ENCODE measurements around the gene PGRMC1. TPM values are rescaled to one million over a fixed set of nuclear protein-coding genes. Genes with fewer than 3 reads are reported as not detected.

PGRMC1 gene
- total and polyA plus RNA-seq, 12 donors = 82.8 to 745 (median 249) TPM

DNA sequence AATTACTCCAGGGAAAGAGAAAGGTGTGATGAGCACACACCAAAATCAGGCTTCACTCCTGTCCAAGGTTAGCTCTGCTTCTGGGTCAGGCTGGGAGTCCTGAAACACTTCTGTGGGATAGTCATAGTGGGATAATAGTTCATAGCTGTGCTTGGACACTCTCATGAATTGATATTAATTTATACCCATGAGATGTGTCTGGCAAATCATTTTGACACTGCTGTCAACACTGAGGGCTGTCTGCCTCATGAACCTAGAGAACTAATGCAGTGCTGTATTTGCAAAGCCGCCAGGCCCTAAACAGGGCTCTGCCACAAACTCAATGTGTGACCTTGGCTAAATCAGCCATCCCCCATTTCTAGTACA is 24.5 kb upstream of the PGRMC1 start:
- H3K9me3 ChIP-seq (replicated peaks in 1 of 3) = no peaks in the 10 kb centered on the region
- peaks cover 14% of the 10 kb centered on the region for H3K27me3 ChIP-seq
- WGBS, 4 donors = 90 to 100% (median 95%) methylated on average over 1 of the region's 1 CpG
- no peaks in the 10 kb centered on the region for H3K36me3 ChIP-seq (replicated peaks in 1 of 2)
- TF ChIP-seq, protein P1, sequence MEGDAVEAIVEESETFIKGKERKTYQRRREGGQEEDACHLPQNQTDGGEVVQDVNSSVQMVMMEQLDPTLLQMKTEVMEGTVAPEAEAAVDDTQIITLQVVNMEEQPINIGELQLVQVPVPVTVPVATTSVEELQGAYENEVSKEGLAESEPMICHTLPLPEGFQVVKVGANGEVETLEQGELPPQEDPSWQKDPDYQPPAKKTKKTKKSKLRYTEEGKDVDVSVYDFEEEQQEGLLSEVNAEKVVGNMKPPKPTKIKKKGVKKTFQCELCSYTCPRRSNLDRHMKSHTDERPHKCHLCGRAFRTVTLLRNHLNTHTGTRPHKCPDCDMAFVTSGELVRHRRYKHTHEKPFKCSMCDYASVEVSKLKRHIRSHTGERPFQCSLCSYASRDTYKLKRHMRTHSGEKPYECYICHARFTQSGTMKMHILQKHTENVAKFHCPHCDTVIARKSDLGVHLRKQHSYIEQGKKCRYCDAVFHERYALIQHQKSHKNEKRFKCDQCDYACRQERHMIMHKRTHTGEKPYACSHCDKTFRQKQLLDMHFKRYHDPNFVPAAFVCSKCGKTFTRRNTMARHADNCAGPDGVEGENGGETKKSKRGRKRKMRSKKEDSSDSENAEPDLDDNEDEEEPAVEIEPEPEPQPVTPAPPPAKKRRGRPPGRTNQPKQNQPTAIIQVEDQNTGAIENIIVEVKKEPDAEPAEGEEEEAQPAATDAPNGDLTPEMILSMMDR (IDR thresholded peaks at IDR 0.05) = no peak
- TF ChIP-seq POLR2A (IDR thresholded peaks at IDR 0.05) = no peak
- intact Hi-C loops (cut with DNase I) = loop anchor here in 1 of 2 donors (10.0 kb wide), 1 partner anchor 67 kb away; no protein-coding TSS in a partner anchor
- no peak for DNase-seq
- H3K4me3 ChIP-seq = no peak overlapping the region
- no peaks in the 10 kb centered on the region for H3K4me1 ChIP-seq (replicated peaks in 1 of 2)
- no peak overlapping the region for H3K27ac ChIP-seq

DNA sequence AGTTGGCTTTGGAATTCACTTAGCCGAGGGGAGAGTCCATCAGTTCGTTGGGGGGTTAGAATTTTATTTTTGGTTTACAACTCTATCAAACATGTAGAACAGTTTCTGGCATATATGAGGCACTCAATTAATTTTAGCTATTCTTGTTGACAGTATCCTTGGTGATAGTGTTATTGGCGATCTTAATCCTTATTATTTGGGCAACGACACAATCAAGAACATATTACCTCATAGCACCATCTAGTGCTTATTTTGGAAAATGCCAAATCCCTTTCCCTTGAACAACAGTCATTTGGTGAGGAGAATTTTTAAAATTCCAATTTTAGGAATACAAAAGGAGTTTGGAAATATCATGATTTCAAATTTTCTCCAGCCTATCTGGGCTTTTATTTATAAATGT is 17.9 kb upstream of the PGRMC1 start:
- Histone ChIP-seq H3K4me1 (replicated peaks in 1 of 2) (no peaks in the 10 kb centered on the region), H3K4me3 (no peak overlapping the region), H3K27ac (no peak overlapping the region), H3K9me3 (replicated peaks in 1 of 3) (no peaks in the 10 kb centered on the region), H3K36me3 (replicated peaks in 1 of 2) (no peaks in the 10 kb centered on the region), H3K27me3 (peaks cover 5% of the 10 kb centered on the region)
- TF ChIP-seq POLR2A (IDR thresholded peaks at IDR 0.05) = no peak
- TF ChIP-seq, protein P1 (IDR thresholded peaks at IDR 0.05) = peak in 5 of 6 experiments; percentile 11 to 50 (median 38)
- intact Hi-C loops (cut with DNase I) = loop anchor here in 1 of 2 donors (10.0 kb wide), 1 partner anchor 73 kb away; no protein-coding TSS in a partner anchor
- no peak for DNase-seq
- 24 to 35% (median 30%) methylated on average over 4 of the region's 4 CpGs for WGBS, 4 donors

DNA sequence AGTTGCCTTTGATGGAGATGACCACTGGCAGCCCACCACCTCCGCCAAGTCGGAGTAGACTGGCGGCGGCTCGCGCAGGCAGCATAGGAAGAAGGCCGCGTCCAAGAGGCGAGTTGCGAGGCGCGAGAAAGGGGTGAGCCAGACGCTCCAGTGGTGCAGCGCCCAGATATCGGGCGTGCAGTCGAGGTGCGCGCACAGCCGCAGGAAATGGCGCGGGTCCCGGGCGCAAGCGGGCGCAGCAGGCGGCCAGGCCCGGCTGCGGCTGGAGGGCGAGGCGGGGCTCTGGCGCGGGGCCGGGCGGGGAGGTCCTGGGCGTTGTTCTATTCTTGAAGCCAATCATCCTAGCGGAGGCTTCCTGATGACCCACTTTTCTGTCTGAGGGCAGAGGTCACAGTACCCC is 13.2 kb upstream of the PGRMC1 start:
- Histone ChIP-seq H3K4me3 (no peak overlapping the region), H3K9me3 (replicated peaks in 1 of 3) (no peaks in the 10 kb centered on the region), H3K27ac (no peak overlapping the region), H3K36me3 (replicated peaks in 1 of 2) (no peaks in the 10 kb centered on the region), H3K4me1 (replicated peaks in 1 of 2) (no peaks in the 10 kb centered on the region), H3K27me3 (peaks cover 4% of the 10 kb centered on the region)
- intact Hi-C loops (cut with DNase I) = no loop called here
- TF ChIP-seq, protein P1 (IDR thresholded peaks at IDR 0.05) = no peak
- no peak for TF ChIP-seq POLR2A (IDR thresholded peaks at IDR 0.05)
- DNase-seq = no peak
- 76 to 100% (median 83%) methylated on average over 1 to 37 of the region's 37 CpGs for WGBS, 4 donors

DNA sequence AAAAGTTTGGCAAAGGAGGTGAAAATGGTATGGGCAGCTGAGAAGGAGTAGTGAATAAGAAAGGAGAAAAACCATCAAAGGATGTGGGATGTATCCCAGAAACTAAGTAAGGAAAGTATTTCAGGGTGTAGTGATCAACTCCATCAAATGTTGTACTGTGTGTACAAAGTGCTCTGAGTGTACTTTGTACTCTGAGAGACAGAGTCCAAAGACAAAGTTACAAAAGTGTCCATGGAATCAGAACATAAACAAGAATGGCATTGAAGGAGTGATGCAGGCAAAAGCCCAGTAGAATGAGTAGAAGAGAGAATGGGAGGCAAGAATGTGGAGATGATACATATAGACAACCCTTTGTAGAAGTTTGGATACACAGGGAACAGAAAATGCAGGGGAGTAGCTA is 12.3 kb upstream of the PGRMC1 start:
- H3K36me3 ChIP-seq (replicated peaks in 1 of 2) = no peaks in the 10 kb centered on the region
- no peak overlapping the region for H3K27ac ChIP-seq
- no peaks in the 10 kb centered on the region for H3K9me3 ChIP-seq (replicated peaks in 1 of 3)
- TF ChIP-seq, protein P1 (IDR thresholded peaks at IDR 0.05) = no peak
- no peak for TF ChIP-seq POLR2A (IDR thresholded peaks at IDR 0.05)
- no peak overlapping the region for H3K4me3 ChIP-seq
- intact Hi-C loops (cut with DNase I) = no loop called here
- peaks cover 4% of the 10 kb centered on the region for H3K27me3 ChIP-seq
- H3K4me1 ChIP-seq (replicated peaks in 1 of 2) = no peaks in the 10 kb centered on the region
- DNase-seq = no peak

Measured in adrenal gland (tissue), 12 donors.